ENCODE measurements around the gene TREM1. TPM values are rescaled to one million over a fixed set of nuclear protein-coding genes. Genes with fewer than 3 reads are reported as not detected.

Gene TREM1
- polyA plus RNA-seq (2011; rRNA removed) (not detected in 2 replicates), polyA minus RNA-seq (2011; rRNA and poly(A)+ RNA removed) (not detected in 2 replicates)

DNA sequence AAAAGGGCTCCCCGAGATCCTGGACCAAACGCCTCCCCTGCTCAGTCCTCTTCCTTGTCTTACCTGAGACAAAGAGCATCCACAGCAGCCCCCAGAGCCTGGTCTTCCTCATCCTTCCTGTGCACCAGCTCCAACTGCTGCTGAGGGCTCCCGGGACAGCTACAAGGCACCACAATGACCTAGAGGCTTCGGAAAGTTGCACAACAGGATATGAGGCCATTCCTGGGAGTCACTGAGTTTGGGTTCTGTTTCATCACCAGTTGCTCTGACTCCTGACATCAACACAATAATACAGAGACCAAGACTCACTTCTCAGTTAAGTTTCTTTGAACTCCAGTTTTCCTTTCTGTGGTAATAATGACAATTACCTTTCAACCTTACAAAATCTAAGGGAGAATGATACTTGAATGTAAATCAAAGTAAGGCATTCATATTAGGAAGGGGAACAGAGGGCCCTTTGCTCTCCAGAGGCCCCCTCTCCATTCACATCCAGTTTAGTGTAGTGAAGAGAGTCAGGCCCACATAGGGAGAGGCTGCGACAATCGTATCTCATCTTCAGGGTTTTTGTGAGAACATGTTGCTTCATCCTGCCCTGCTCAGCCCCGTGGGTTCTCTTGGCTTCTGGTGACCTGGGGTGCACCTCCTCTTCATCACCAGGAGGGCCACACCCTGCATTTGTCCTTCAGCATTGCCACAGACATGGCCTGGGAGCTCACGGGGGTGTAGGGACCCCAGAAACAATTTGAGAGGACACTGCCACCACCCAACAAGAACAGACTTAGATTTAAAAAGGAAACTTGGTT, at the start of gene TREM1:
TSS of gene TREM1 (minus strand) at position 139 of the 803 bp plus-strand sequence. CDS start at position 112, 27 bp downstream.
- DNase-seq (ENCODE audit: low read depth, low spot score): no peak
- TF ChIP-seq, protein P1, sequence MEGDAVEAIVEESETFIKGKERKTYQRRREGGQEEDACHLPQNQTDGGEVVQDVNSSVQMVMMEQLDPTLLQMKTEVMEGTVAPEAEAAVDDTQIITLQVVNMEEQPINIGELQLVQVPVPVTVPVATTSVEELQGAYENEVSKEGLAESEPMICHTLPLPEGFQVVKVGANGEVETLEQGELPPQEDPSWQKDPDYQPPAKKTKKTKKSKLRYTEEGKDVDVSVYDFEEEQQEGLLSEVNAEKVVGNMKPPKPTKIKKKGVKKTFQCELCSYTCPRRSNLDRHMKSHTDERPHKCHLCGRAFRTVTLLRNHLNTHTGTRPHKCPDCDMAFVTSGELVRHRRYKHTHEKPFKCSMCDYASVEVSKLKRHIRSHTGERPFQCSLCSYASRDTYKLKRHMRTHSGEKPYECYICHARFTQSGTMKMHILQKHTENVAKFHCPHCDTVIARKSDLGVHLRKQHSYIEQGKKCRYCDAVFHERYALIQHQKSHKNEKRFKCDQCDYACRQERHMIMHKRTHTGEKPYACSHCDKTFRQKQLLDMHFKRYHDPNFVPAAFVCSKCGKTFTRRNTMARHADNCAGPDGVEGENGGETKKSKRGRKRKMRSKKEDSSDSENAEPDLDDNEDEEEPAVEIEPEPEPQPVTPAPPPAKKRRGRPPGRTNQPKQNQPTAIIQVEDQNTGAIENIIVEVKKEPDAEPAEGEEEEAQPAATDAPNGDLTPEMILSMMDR (IDR thresholded peaks at IDR 0.05; ENCODE audit: low read depth, low read length): no peak
- H3K27ac ChIP-seq (ENCODE audit: low read depth, low read length): no peak within 1 kb of the TSS
- CTCF ChIA-PET: no interaction called here
- H3K27me3 ChIP-seq (ENCODE audit: control insufficient read depth, insufficient read depth, low read length): peaks cover 9% of the 10 kb centered on the region
- H3K9me3 ChIP-seq (ENCODE audit: control insufficient read depth, insufficient read depth, low read length): no peaks in the 10 kb centered on the region
- POLR2A ChIA-PET: no interaction called here
- H3K4me3 ChIP-seq (ENCODE audit: low read depth, low read length): no peak within 1 kb of the TSS

DNA sequence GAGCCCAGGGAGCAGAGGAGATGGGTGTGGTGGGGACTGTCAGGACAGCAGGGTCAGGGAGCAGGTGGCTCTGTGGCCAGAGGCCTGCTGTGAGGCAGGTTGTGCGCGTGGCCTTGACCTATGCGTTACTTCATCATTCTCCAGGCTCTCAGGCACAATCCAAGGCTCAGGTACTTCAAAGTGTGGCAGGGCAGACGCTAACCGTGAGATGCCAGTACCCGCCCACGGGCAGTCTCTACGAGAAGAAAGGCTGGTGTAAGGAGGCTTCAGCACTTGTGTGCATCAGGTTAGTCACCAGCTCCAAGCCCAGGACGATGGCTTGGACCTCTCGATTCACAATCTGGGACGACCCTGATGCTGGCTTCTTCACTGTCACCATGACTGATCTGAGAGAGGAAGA, 49.5 kb upstream of the TREM1 start:
- TF ChIP-seq, protein P1 (IDR thresholded peaks at IDR 0.05; ENCODE audit: low read depth, low read length): no peak
- CTCF ChIA-PET: interaction anchor here (2.2 kb wide), 1 partner anchor 29 kb away, joined by 13 read pairs; no protein-coding TSS in a partner anchor
- no peak for DNase-seq (ENCODE audit: low read depth, low spot score)
- H3K4me3 ChIP-seq (ENCODE audit: low read depth, low read length): no peak overlapping the region
- H3K27ac ChIP-seq (ENCODE audit: low read depth, low read length): no peak overlapping the region
- no peaks in the 10 kb centered on the region for H3K9me3 ChIP-seq (ENCODE audit: control insufficient read depth, insufficient read depth, low read length)
- peaks cover 48% of the 10 kb centered on the region for H3K27me3 ChIP-seq (ENCODE audit: control insufficient read depth, insufficient read depth, low read length)
- POLR2A ChIA-PET: no interaction called here

DNA sequence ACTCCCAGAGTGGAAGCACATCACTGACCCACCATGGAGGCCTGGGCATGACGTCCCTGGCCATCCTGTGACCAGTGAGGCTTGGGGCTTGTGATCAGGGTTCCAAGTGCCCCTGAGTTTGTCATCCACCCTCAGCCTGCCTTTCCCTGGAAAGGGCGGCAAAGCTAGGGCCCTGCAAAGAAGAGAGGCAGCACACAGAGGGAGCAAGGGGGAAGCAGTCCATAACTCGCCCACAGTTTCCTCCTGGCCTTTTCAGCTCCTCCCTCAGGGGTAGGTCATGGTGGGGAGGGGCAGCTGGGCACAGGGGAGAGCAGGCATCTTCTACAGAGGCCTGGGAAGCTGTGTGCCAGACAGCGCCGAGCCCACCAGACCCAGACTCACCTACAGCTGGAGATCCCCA, 48.8 kb upstream of the TREM1 start, which contains the start of gene NCR2:
TSS of gene NCR2 (plus strand) at position 313 of the 400 bp plus-strand sequence. CDS start 269 bp downstream, outside the sequence.
- no peak within 1 kb of the TSS for H3K27ac ChIP-seq (ENCODE audit: low read depth, low read length)
- ChIA-PET CTCF (interaction anchor here (0.6 to 2.7 kb wide), 5 partner anchors 15 to 295 kb away, joined by 3 to 14 read pairs (median 6); no protein-coding TSS in a partner anchor), POLR2A (no interaction called here)
- peaks cover 48% of the 10 kb centered on the region for H3K27me3 ChIP-seq (ENCODE audit: control insufficient read depth, insufficient read depth, low read length)
- no peak within 1 kb of the TSS for H3K4me3 ChIP-seq (ENCODE audit: low read depth, low read length)
- no peaks in the 10 kb centered on the region for H3K9me3 ChIP-seq (ENCODE audit: control insufficient read depth, insufficient read depth, low read length)
- DNase-seq (ENCODE audit: low read depth, low spot score): no peak
- TF ChIP-seq, protein P1 (IDR thresholded peaks at IDR 0.05; ENCODE audit: low read depth, low read length): no peak

DNA sequence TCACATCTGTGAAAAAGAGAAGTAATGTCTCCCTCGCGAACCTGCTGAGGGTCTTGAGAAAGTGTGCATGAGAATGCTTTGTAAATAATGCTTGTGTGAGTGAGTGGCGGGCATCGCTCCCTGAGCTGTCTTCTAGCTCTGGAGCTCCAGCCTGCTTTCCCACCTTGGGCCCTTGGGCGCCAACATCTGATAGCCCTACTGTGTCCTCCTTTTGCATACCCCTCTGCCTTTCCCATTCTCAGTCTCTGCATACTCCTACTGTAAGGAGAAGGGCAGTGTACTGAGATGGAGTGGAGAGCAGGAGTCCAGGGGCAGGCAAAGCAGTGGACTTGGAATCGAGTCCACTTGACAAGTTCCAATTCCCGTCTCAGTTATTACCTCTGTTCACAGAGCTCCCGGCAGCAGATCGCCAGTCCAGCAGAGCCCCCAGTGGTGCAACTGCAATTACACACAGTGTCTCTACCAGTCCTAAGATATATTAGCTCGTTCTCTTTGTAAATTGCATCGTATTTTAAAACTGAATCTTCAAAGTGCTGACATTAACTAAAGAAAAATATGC, 48.1 kb upstream of the TREM1 start:
- ChIA-PET POLR2A (no interaction called here), CTCF (interaction anchor here (0.6 to 2.7 kb wide), 5 partner anchors 14 to 295 kb away, joined by 3 to 14 read pairs (median 6); no protein-coding TSS in a partner anchor)
- TF ChIP-seq, protein P1 (IDR thresholded peaks at IDR 0.05; ENCODE audit: low read depth, low read length): peak; percentile 47
- Histone ChIP-seq H3K4me3 (ENCODE audit: low read depth, low read length) (no peak overlapping the region), H3K27me3 (ENCODE audit: control insufficient read depth, insufficient read depth, low read length) (peaks cover 53% of the 10 kb centered on the region), H3K27ac (ENCODE audit: low read depth, low read length) (no peak overlapping the region), H3K9me3 (ENCODE audit: control insufficient read depth, insufficient read depth, low read length) (no peaks in the 10 kb centered on the region)
- no peak for DNase-seq (ENCODE audit: low read depth, low spot score)

Data from AG04450 (cell line).